HepG2 (cell line): ENCODE data around the gene CRYAB. TPM values are rescaled to one million over a fixed set of nuclear protein-coding genes. Genes with fewer than 3 reads are reported as not detected.
A peak's percentile ranks its signal among the peaks of the same experiment; 100 is the strongest.

Experiments used
- FUBP1 ChIP-seq: sonication (generic); formaldehyde crosslinking; IDR thresholded peaks from 2 replicates; pipeline ENCODE4 v1.5.1; 2020; ENCODE audit warnings: missing genetic modification reagents, mild to moderate bottlenecking, borderline replicate concordance
- JUN ChIP-seq: sonication (generic); formaldehyde crosslinking; IDR thresholded peaks from 2 replicates; pipeline ENCODE4 v1.4.0; 2020; ENCODE audit warnings: mild to moderate bottlenecking, missing genetic modification reagents
- NFYC ChIP-seq: IDR thresholded peaks from 2 replicates; pipeline ENCODE4 v1.6.1; 2016; ENCODE audit warnings: missing genetic modification reagents, missing compliant biosample characterization
- PAXIP1 ChIP-seq: sonication (generic); formaldehyde crosslinking; conservative IDR thresholded peaks from 2 replicates; pipeline ENCODE4 v1.4.0; 2020; ENCODE audit warnings: mild to moderate bottlenecking, missing genetic modification reagents, moderate library complexity
- RAD21 ChIP-seq: fragments of 450-650 bp; formaldehyde crosslinking; IDR thresholded peaks from 2 replicates; pipeline ENCODE4 v1.5.0; 2020; ENCODE audit warnings: mild to moderate bottlenecking
- RELA ChIP-seq: sonication (generic); formaldehyde crosslinking; IDR thresholded peaks from 2 replicates; pipeline ENCODE4 v1.4.0; 2020; ENCODE audit warnings: missing genetic modification reagents
- SNAPC5 ChIP-seq: sonication (generic); formaldehyde crosslinking; IDR thresholded peaks from 2 replicates; pipeline ENCODE4 v1.8.1; 2023; ENCODE audit warnings: mild to moderate bottlenecking, missing genetic modification reagents, borderline replicate concordance
- TAF15 ChIP-seq: fragments of 200-400 bp; formaldehyde crosslinking; IDR thresholded peaks from one replicate; pipeline ENCODE4 v1.6.1; 2018; ENCODE audit warnings: mild to moderate bottlenecking, low read depth, low read length; ENCODE audit not compliant: poor library complexity, severe bottlenecking
- ZBTB4 ChIP-seq: sonication (generic); formaldehyde crosslinking; IDR thresholded peaks from 2 replicates; pipeline ENCODE4 v1.4.0; 2020; ENCODE audit warnings: missing genetic modification reagents, mild to moderate bottlenecking, borderline replicate concordance
- ZNF142 ChIP-seq: sonication (generic); formaldehyde crosslinking; IDR thresholded peaks from 2 replicates; pipeline ENCODE4 v1.4.0; 2020; ENCODE audit warnings: missing genetic modification reagents
- ZNF451 ChIP-seq: sonication (generic); formaldehyde crosslinking; IDR thresholded peaks from 2 replicates; pipeline ENCODE4 v1.5.0; 2020; ENCODE audit warnings: mild to moderate bottlenecking, missing genetic modification reagents
- ZNF543 ChIP-seq: sonication (generic); formaldehyde crosslinking; IDR thresholded peaks from 2 replicates; pipeline ENCODE4 v1.4.0; 2020; ENCODE audit warnings: mild to moderate bottlenecking, missing genetic modification reagents
- ZNF567 ChIP-seq: sonication (generic); formaldehyde crosslinking; IDR thresholded peaks from 2 replicates; pipeline ENCODE4 v1.8.1; 2023; ENCODE audit warnings: mild to moderate bottlenecking, missing genetic modification reagents, borderline replicate concordance
- polyA plus RNA-seq, 8 experiments: library from polyadenylated mRNA; depleted of rRNA in 3 of 8; stranded (reverse) in 7 of 8; unstranded in 1 of 8; fragments of >200 nt; fragmentation: Illumina TruSeq in 4 of 8; extraction: Trizol in 4 of 8; gene quantifications; 2 replicates each; pipeline versions ENCODE4 v1.2.1 to v1.2.3, GENCODE V29; 2011 to 2016; ENCODE audit warnings: low read depth in 4 of 8, missing spikeins in 1 of 8, mixed read lengths in 1 of 8; ENCODE audit not compliant: insufficient read depth in 1 of 8
- total RNA-seq, 5 experiments: library from RNA; depleted of rRNA; stranded (reverse); fragments of >200 nt; fragmentation: Illumina TruSeq; extraction: Trizol; gene quantifications; 2 replicates each; pipeline ENCODE4 v1.2.3, GENCODE V29; 2016; ENCODE audit warnings: low read depth in 1 of 5

CRYAB gene
- total and polyA plus RNA-seq, 2 of the 13 experiments (the other 11 are each of a cell fraction or from before 2014, with no cell fraction given): 0.55 to 1.1 TPM

GRCh38 chr11:111917788-111918187, 6.2 kb upstream of the CRYAB start (continued):
- TF ChIP-seq FUBP1 (CRISPR knock-in tag): no peak
- no peak for TF ChIP-seq NFYC (CRISPR knock-in tag)
- no peak for TF ChIP-seq JUN (CRISPR knock-in tag)
- TF ChIP-seq RELA (CRISPR knock-in tag): no peak
- no peak for TF ChIP-seq SNAPC5 (CRISPR knock-in tag)
- TF ChIP-seq ZBTB4 (CRISPR knock-in tag): no peak
- no peak for TF ChIP-seq RAD21 (CRISPR knock-in tag)
- TF ChIP-seq ZNF451 (CRISPR knock-in tag): no peak
- no peak for TF ChIP-seq ZNF142 (CRISPR knock-in tag)
- TF ChIP-seq ZNF567 (CRISPR knock-in tag): no peak
- peak; percentile 47 for TF ChIP-seq PAXIP1 (CRISPR knock-in tag)
- TF ChIP-seq TAF15: no peak
- no peak for TF ChIP-seq ZNF543 (CRISPR knock-in tag)
